Body of pancreas (tissue), 4 donors: ENCODE measurements around the gene CRAMP1. TPM values are rescaled to one million over a fixed set of nuclear protein-coding genes. Genes with fewer than 3 reads are reported as not detected.

Source experiments
- ATAC-seq: fragments of 150-250 bp; one replicate; pipeline ENCODE4 v1.9.1; 2016
- DNase-seq, 4 donors: peaks; one replicate each; pipeline ENCODE4 v3.0.0-alpha.2; 2019
- H3K27ac ChIP-seq, 4 donors: fragments of 200-600 bp; sonication (generic); 1 replicate in 3 of 4; 2 replicates in 1 of 4; pipeline versions ENCODE4 v1.5.1 to v1.6.1; 2016 to 2019; ENCODE audit warnings: mild to moderate bottlenecking in 1 of 4, mixed read lengths in 1 of 4, moderate library complexity in 1 of 4
- H3K27me3 ChIP-seq, 2 donors: fragments of 200-600 bp; sonication (generic); one replicate each; pipeline ENCODE4 v1.6.0; 2016; ENCODE audit warnings: mild to moderate bottlenecking in 1 of 2
- H3K36me3 ChIP-seq, 2 donors: fragments of 200-600 bp; sonication (generic); replicated peaks in 1 of 2; 2 replicates each; pipeline ENCODE4 v1.5.1; 2016; ENCODE audit warnings: low read depth in 2 of 2; ENCODE audit not compliant: insufficient read depth in 1 of 2
- H3K4me1 ChIP-seq: fragments of 200-600 bp; sonication (generic); one replicate; pipeline ENCODE4 v1.6.0; 2016
- H3K4me3 ChIP-seq, 2 donors: fragments of 200-600 bp; sonication (generic); 1 replicate in 1 of 2; 2 replicates in 1 of 2; pipeline ENCODE4 v1.5.1; 2016 to 2019
- H3K9me3 ChIP-seq, 3 donors: fragments of 200-600 bp; sonication (generic); 1 replicate in 2 of 3; 2 replicates in 1 of 3; pipeline ENCODE4 v1.5.1; 2016
- CTCF ChIP-seq, 7 experiments: fragments of 450-650 bp in 4 of 7; fragments of 200-600 bp in 3 of 7; sonication (generic) in 3 of 7; IDR thresholded peaks; one replicate each; pipeline ENCODE4 v1.5.1; 2016 to 2019; ENCODE audit warnings: antibody characterized with exemption in 7 of 7
- POLR2A ChIP-seq, 3 donors: fragments of 450-650 bp; IDR thresholded peaks; one replicate each; pipeline ENCODE4 v1.6.1; 2016; ENCODE audit warnings: antibody characterized with exemption in 3 of 3, mild to moderate bottlenecking in 2 of 3
- WGBS, 2 donors: methylation state at CpG; one replicate each; pipeline ENCODE4 v1.1.5; 2017; 5-methylcytosine and 5-hydroxymethylcytosine counted together
- intact Hi-C: fragments of 100-400 bp; cut with DNase I; formaldehyde crosslinking; loops from one replicate; pipeline ENCODE4 v1.15.1; 2023
- total RNA-seq, 2 donors: library from RNA; depleted of rRNA; stranded (reverse); fragments of >200 nt; gene quantifications; one replicate each; pipeline ENCODE4 v1.1.0, GENCODE V29; 2016

CRAMP1 gene
- total RNA-seq, 2 donors from 2014 or later = 8.6 to 17.8 TPM

DNA sequence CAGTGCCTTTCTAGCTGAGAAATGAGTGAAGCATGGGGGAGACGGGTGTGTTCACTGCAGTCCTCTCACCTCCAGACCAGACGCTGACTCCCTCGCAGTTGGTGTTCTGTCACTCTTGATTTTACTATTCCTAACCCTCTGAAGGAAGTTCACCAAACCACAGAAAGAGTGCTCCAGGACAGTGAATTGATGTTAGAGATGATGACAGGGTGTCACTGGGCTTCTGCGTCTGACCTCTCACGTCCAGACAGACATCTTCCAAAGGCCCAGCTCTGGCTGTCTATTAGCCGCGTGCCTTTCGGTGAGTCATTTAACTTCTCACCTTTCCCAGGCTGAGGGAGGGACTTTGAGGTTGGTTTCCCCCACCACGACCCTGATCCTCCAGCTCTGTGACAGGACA lies 8.2 kb downstream of the CRAMP1 start:
- H3K9me3 ChIP-seq = no peaks in the 10 kb centered on the region
- WGBS, 2 donors = 80 to 89% methylated on average over 9 of the region's 9 CpGs
- DNase-seq = no peak
- H3K27ac ChIP-seq = no peak overlapping the region
- H3K4me3 ChIP-seq = no peak overlapping the region
- H3K4me1 ChIP-seq = peaks cover 5% of the 10 kb centered on the region
- no peak for TF ChIP-seq POLR2A (IDR thresholded peaks at IDR 0.05)
- no peak for TF ChIP-seq CTCF (IDR thresholded peaks at IDR 0.05)
- no peaks in the 10 kb centered on the region for H3K27me3 ChIP-seq
- intact Hi-C loops = no loop called here
- H3K36me3 ChIP-seq = peaks cover 0 to 1% of the 10 kb centered on the region in 2 donors
- ATAC-seq = no peak

GRCh38 chr16:1621851-1622250 lies 9.7 kb downstream of the CRAMP1 start:
- TF ChIP-seq POLR2A (IDR thresholded peaks at IDR 0.05) (no peak), CTCF (IDR thresholded peaks at IDR 0.05) (no peak)
- Histone ChIP-seq H3K27me3 (no peaks in the 10 kb centered on the region), H3K4me1 (no peaks in the 10 kb centered on the region), H3K4me3 (no peak overlapping the region), H3K36me3 (peaks cover 0 to 1% of the 10 kb centered on the region in 2 donors), H3K9me3 (no peaks in the 10 kb centered on the region), H3K27ac (no peak overlapping the region)
- ATAC-seq (no peak), DNase-seq (no peak)
- WGBS, 2 donors = 91 to 92% methylated on average over 7 of the region's 7 CpGs
- intact Hi-C loops = no loop called here

- H3K36me3 ChIP-seq = no peaks in the 10 kb centered on the region
- peaks cover under 1% of the 10 kb centered on the region for H3K4me1 ChIP-seq
- no peak for TF ChIP-seq POLR2A (IDR thresholded peaks at IDR 0.05)
- no peak for TF ChIP-seq CTCF (IDR thresholded peaks at IDR 0.05)
- H3K9me3 ChIP-seq = no peaks in the 10 kb centered on the region
- ATAC-seq (no peak), DNase-seq (no peak)
- WGBS, 2 donors = 89 to 92% methylated on average over 6 of the region's 6 CpGs
- H3K4me3 ChIP-seq = no peak overlapping the region
- H3K27me3 ChIP-seq = no peaks in the 10 kb centered on the region
- intact Hi-C loops = no loop called here
- no peak overlapping the region for H3K27ac ChIP-seq
Measured at GRCh38 chr16:1626327-1626726, 14.2 kb downstream of the CRAMP1 start.

GRCh38 chr16:1626776-1627175 lies 14.6 kb downstream of the CRAMP1 start:
- peaks cover 5% of the 10 kb centered on the region for H3K4me1 ChIP-seq
- WGBS, 2 donors = 90 to 92% methylated on average over 9 of the region's 9 CpGs
- H3K27ac ChIP-seq = no peak overlapping the region
- no peaks in the 10 kb centered on the region for H3K36me3 ChIP-seq
- TF ChIP-seq CTCF (IDR thresholded peaks at IDR 0.05) (no peak), POLR2A (IDR thresholded peaks at IDR 0.05) (no peak)
- H3K4me3 ChIP-seq = no peak overlapping the region
- intact Hi-C loops = no loop called here
- ATAC-seq (no peak), DNase-seq (no peak)
- no peaks in the 10 kb centered on the region for H3K27me3 ChIP-seq
- no peaks in the 10 kb centered on the region for H3K9me3 ChIP-seq

DNA sequence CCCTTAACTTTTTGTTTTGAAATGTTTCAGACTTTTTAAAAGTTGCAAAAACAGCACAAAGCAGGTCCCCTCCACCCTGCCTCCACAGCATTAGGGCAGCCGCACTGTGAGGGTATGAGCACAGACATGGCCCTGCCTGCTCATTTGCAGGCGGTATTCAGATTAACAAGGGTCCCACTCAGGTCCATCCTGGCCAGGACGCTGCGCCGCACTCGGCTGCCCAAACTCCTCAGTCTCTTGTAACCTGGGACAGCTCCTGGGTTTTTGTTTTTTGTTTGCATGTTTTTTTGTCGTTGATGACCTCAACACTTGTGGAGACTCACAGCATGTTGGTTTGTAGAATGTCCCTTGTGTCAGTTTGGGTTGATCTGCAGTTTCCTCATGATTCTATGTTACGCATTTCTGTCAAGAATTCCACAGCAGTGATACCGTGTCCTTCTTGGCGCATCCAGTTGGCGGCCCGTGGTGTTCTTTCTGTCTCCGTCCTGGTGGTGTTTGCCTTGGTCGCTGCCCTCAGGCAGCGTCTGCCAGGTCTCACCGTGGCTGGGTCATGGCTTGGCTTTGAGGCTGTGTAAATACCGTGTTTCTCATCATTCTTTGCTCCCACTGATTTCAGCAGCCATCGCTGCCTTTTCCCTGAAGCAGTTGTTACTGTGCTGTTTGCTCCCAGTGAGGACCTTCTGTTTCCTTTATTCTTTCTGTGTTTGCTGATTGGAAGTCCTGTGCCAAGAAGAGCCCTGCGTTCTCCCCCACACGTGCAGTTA lies 18.5 kb downstream of the CRAMP1 start:
- WGBS, 2 donors = 85 to 90% methylated on average over 20 of the region's 20 CpGs
- no peak for ATAC-seq

More for the DNA sequence above, 18.5 kb downstream of the CRAMP1 start:
- intact Hi-C loops = no loop called here
- Histone ChIP-seq H3K4me1 (peaks cover 18% of the 10 kb centered on the region), H3K36me3 (peaks cover 0 to 14% of the 10 kb centered on the region in 2 donors), H3K4me3 (no peak overlapping the region), H3K27me3 (no peaks in the 10 kb centered on the region), H3K9me3 (no peaks in the 10 kb centered on the region), H3K27ac (no peak overlapping the region)
- TF ChIP-seq CTCF (IDR thresholded peaks at IDR 0.05) (no peak), POLR2A (IDR thresholded peaks at IDR 0.05) (no peak)
- no peak for DNase-seq
